Myocyte (in vitro differentiated cells): ENCODE results near the gene MLPH. TPM values are rescaled to one million over a fixed set of nuclear protein-coding genes. Genes with fewer than 3 reads are reported as not detected.

ENCODE experiments used
- DNase-seq: peaks from one replicate; pipeline ENCODE4 v3.0.0-alpha.2; 2012; ENCODE audit warnings: low read depth
- microRNA-seq: library from miRNA; unstranded; fragments of <30 nt; microRNA quantifications from one replicate; pipeline ENCODE4, GENCODE V29; 2016
- total RNA-seq: library from RNA; depleted of rRNA; stranded (reverse); fragments of >200 nt; gene quantifications from 2 replicates; pipeline ENCODE4 v1.2.3, GENCODE V29; 2014

Gene MLPH
- total RNA-seq, 1 donor from 2014 or later = 51.0 TPM

- DNase-seq = no peak
Observed at GRCh38 chr2:237598468-237599208, 111.6 kb downstream of the MLPH start.

GRCh38 chr2:237599465-237600110 lies 112.5 kb downstream of the MLPH start:
- no peak for DNase-seq

- DNase-seq = peak; percentile 82
Observed at GRCh38 chr2:237600205-237600846, 113.3 kb downstream of the MLPH start.

- DNase-seq = no peak
Observed at GRCh38 chr2:237601453-237602116, 114.5 kb downstream of the MLPH start.

- no peak for DNase-seq
Observed at GRCh38 chr2:237602409-237602808, 115.4 kb downstream of the MLPH start.

GRCh38 chr2:237603049-237603717 lies 116.1 kb downstream of the MLPH start:
- DNase-seq = no peak

GRCh38 chr2:237603718-237604362 lies 116.8 kb downstream of the MLPH start:
- no peak for DNase-seq

GRCh38 chr2:237604391-237604790 lies 117.3 kb downstream of the MLPH start:
- no peak for DNase-seq

Small RNA genes within 50 kb of the gene (microRNA-seq; reads per million reads assigned to microRNA genes)
- not detected for gene MIR6811

Other genes starting within 250 kb of the MLPH start
- gene COL6A3, start 73.1 kb upstream of the MLPH start, total RNA-seq = 9.0 and 9.1 TPM in 2 replicates
- not detected in 2 replicates for gene PRLH, start 79.3 kb downstream of the MLPH start, total RNA-seq
- 0.42 and 5.3 TPM in 2 replicates for gene RAB17, start 103.5 kb downstream of the MLPH start, total RNA-seq
- gene LRRFIP1, start 140.3 kb downstream of the MLPH start, total RNA-seq = 158 and 166 TPM in 2 replicates